HEK293T (cell line): ENCODE measurements around the gene RCAN1.

Experiments
- FOXA1 ChIP-seq: fragments of 450-650 bp; IDR thresholded peaks from 2 replicates; pipeline ENCODE4 v1.6.1; 2016; ENCODE audit warnings: mild to moderate bottlenecking
- FOXK2 ChIP-seq: fragments of 450-650 bp; IDR thresholded peaks from 2 replicates; pipeline ENCODE4 v1.6.1; 2016; ENCODE audit warnings: mild to moderate bottlenecking
- SP1 ChIP-seq: fragments of 450-650 bp; IDR thresholded peaks from 2 replicates; pipeline ENCODE4 v1.6.1; 2017
- TF ChIP-seq, protein P1 (sequence below): fragments of 450-650 bp; IDR thresholded peaks from 2 replicates; pipeline ENCODE4 v1.6.1; 2016

DNA sequence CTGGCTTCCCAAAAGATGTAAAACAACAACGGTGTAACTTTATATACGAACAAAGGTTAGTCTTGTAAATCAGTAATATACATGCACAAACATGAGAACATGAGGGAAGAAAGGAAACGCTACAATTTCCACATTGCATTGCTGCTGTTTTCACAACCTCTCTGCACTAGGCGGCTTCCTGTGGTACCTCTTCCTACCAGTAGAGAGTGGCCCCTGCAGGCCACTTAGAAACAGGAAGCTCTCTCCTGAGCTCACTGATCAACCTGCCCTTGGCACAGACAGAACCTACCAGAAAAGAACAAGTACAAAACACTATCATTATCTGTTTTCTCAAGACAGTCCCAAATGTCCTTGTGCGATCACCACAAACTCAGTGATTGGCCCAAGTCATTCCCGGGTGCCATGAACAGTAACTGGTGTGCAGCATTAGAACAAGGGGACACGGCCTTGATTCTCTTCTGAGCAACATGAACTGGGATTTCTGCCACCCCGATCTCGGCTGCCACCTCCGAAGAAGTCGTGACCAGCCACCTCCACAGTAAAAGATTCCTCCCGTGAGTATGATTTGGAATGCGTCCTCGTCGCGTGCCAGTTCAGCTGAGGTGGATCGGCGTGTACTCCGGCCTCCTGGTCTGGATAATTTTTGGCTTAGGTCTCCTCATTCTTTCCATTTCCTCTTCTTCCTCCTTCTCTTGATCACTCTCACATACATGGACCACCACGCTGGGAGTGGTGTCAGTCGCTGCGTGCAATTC, 97.2 kb downstream of the RCAN1 start:
- TF ChIP-seq FOXA1: no peak
- TF ChIP-seq, protein P1, sequence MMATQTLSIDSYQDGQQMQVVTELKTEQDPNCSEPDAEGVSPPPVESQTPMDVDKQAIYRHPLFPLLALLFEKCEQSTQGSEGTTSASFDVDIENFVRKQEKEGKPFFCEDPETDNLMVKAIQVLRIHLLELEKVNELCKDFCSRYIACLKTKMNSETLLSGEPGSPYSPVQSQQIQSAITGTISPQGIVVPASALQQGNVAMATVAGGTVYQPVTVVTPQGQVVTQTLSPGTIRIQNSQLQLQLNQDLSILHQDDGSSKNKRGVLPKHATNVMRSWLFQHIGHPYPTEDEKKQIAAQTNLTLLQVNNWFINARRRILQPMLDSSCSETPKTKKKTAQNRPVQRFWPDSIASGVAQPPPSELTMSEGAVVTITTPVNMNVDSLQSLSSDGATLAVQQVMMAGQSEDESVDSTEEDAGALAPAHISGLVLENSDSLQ: no peak
- no peak for TF ChIP-seq FOXK2
- no peak for TF ChIP-seq SP1
